CD8-positive, alpha-beta memory T cell (primary cell): ENCODE measurements around the gene MAN1A1. TPM values are rescaled to one million over a fixed set of nuclear protein-coding genes. Genes with fewer than 3 reads are reported as not detected.

ENCODE experiments used
- CTCF ChIA-PET: fragments of 350-600 bp; sonication (Branson Sonifier 250); formaldehyde crosslinking; loops from one replicate; lab custom pipeline; 2021; ENCODE audit warnings: antibody characterized with exemption; lab: Charles Lee
- POLR2A ChIA-PET: fragments of 350-600 bp; sonication (Branson Sonifier 250); formaldehyde crosslinking; loops from one replicate; lab custom pipeline; 2021; ENCODE audit warnings: antibody characterized with exemption; lab: Charles Lee
- DNase-seq, 5 donors: peaks; one replicate each; pipeline versions ENCODE4 v3.0.0 to v3.0.0-alpha.2; 2020 to 2022; ENCODE audit warnings: mixed read lengths in 1 of 5
- H3K27ac ChIP-seq: one replicate; pipeline ENCODE4 v1.7.0; 2013; ENCODE audit warnings: low read depth, mild to moderate bottlenecking, low read length, moderate library complexity
- H3K27me3 ChIP-seq: 2 replicates; pipeline ENCODE4 v1.7.0; 2013; ENCODE audit warnings: low read length, mild to moderate bottlenecking; ENCODE audit not compliant: insufficient read depth, poor library complexity, severe bottlenecking
- H3K36me3 ChIP-seq: 2 replicates; pipeline ENCODE4 v1.7.0; 2013; ENCODE audit warnings: mild to moderate bottlenecking, low read length, moderate library complexity; ENCODE audit not compliant: insufficient read depth
- H3K4me1 ChIP-seq: 2 replicates; pipeline ENCODE4 v1.7.0; 2013; ENCODE audit warnings: mild to moderate bottlenecking, low read length, moderate library complexity; ENCODE audit not compliant: insufficient read depth
- H3K4me3 ChIP-seq: 2 replicates; pipeline ENCODE4 v1.7.0; 2013; ENCODE audit warnings: mild to moderate bottlenecking, low read length
- H3K9me3 ChIP-seq: 2 replicates; pipeline ENCODE4 v1.7.0; 2013; ENCODE audit warnings: mild to moderate bottlenecking, low read length
- H3K27ac Mint-ChIP-seq, 8 donors: one replicate each; pipeline ENCODE4 v1.8.0; 2020 to 2021; ENCODE audit warnings: mixed read lengths in 8 of 8, mild to moderate bottlenecking in 6 of 8, inconsistent platforms in 3 of 8, moderate library complexity in 3 of 8
- H3K27me3 Mint-ChIP-seq, 2 donors: one replicate each; pipeline ENCODE4 v1.8.0; 2020 to 2021; ENCODE audit warnings: mixed read lengths in 2 of 2, mild to moderate bottlenecking in 1 of 2, moderate library complexity in 1 of 2
- H3K36me3 Mint-ChIP-seq, 3 donors: one replicate each; pipeline ENCODE4 v1.8.0; 2020 to 2021; ENCODE audit warnings: mixed read lengths in 3 of 3, inconsistent platforms in 1 of 3, mild to moderate bottlenecking in 1 of 3
- H3K4me1 Mint-ChIP-seq, 3 donors: one replicate each; pipeline ENCODE4 v1.8.0; 2020 to 2021; ENCODE audit warnings: mixed read lengths in 3 of 3, inconsistent platforms in 1 of 3, mild to moderate bottlenecking in 1 of 3
- H3K4me3 Mint-ChIP-seq, 7 donors: one replicate each; pipeline ENCODE4 v1.8.0; 2020 to 2021; ENCODE audit warnings: mixed read lengths in 7 of 7, mild to moderate bottlenecking in 6 of 7, moderate library complexity in 4 of 7, inconsistent platforms in 2 of 7
- H3K9me3 Mint-ChIP-seq, 5 donors: one replicate each; pipeline ENCODE4 v1.8.0; 2020 to 2022; ENCODE audit warnings: mixed read lengths in 5 of 5, mild to moderate bottlenecking in 3 of 5, moderate library complexity in 2 of 5, inconsistent platforms in 1 of 5
- polyA plus RNA-seq: library from polyadenylated mRNA; unstranded; fragments of 300-500 nt; fragmentation: Illumina TruSeq; gene quantifications from one replicate; pipeline ENCODE4 v1.2.3, GENCODE V29; 2021
- total RNA-seq, 2 experiments: library from RNA; stranded (reverse); gene quantifications; one replicate each; pipeline ENCODE4 v1.2.3, GENCODE V29; 2021

Gene MAN1A1
- total and polyA plus RNA-seq, 3 experiments from 2014 or later = 23.8 to 38.4 (median 36.9) TPM

DNA sequence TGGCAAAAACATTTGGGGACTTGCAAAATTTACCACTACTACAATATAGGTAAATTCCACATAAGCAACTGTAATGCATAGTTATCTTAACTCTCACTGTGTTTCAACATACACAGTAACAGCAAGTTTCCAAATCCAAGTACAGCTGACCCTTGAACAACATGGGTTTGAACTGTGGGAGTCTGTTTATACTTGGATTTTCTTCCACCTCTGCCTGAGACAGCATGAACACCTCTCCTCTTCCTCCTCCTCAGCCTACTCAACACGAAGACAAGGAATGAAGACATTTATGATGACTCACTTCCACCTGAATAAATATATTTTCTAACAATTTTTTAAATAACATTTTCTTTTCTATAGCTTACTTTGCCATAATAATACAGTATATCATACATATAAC, 25.6 kb downstream of the MAN1A1 start:
- no peaks in the 10 kb centered on the region for H3K27me3 Mint-ChIP-seq
- no peak overlapping the region for H3K4me3 Mint-ChIP-seq
- Histone ChIP-seq H3K36me3 (peaks cover 5% of the 10 kb centered on the region), H3K4me1 (peaks cover 26% of the 10 kb centered on the region), H3K4me3 (no peak overlapping the region), H3K27ac (no peak overlapping the region), H3K27me3 (no peaks in the 10 kb centered on the region), H3K9me3 (no peaks in the 10 kb centered on the region)
- POLR2A ChIA-PET = no interaction called here
- DNase-seq = no peak
- CTCF ChIA-PET = interaction anchor here (1.0 kb wide), 1 partner anchor 23 kb away, joined by 3 read pairs; no protein-coding TSS in a partner anchor
- peaks cover 0 to 8% (median 0%) of the 10 kb centered on the region in 3 donors for H3K36me3 Mint-ChIP-seq
- H3K4me1 Mint-ChIP-seq = peaks cover 42 to 59% (median 52%) of the 10 kb centered on the region in 3 donors
- H3K27ac Mint-ChIP-seq = no peak overlapping the region
- no peaks in the 10 kb centered on the region for H3K9me3 Mint-ChIP-seq

DNA sequence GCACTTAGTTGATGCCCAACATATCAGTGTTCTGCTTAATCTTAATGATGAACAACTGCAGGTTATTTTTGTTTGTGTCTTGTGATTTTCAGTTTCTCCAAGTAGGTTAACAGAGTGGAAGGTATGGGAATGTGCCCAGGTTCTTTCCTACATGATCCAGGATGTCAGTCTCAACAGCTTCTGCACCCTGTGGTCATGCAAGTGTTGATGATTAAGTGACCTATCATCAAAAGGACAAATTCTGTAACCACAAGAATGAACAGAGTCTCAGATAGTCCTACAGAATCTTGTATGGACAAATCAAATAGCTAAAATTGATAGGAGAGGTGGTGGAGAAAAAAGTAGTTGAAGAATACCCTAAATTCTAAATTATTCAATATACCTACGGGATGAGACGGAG, 26.1 kb downstream of the MAN1A1 start:
- no peaks in the 10 kb centered on the region for H3K27me3 ChIP-seq
- ChIA-PET CTCF (interaction anchor here (1.0 to 2.0 kb wide), 2 partner anchors 20 to 23 kb away, joined by 3 to 6 read pairs; no protein-coding TSS in a partner anchor), POLR2A (no interaction called here)
- no peaks in the 10 kb centered on the region for H3K9me3 ChIP-seq
- peaks cover 5% of the 10 kb centered on the region for H3K36me3 ChIP-seq
- H3K4me3 ChIP-seq = no peak overlapping the region
- peak overlapping the region in 4 of 8 donors; percentile 20 to 74 (median 65) for H3K27ac Mint-ChIP-seq
- no peak for DNase-seq
- H3K4me1 Mint-ChIP-seq = peaks cover 37 to 57% (median 48%) of the 10 kb centered on the region in 3 donors
- H3K4me3 Mint-ChIP-seq = peak overlapping the region in 1 of 7 donors; percentile 45
- no peaks in the 10 kb centered on the region for H3K9me3 Mint-ChIP-seq
- H3K36me3 Mint-ChIP-seq = peaks cover 0 to 8% (median 0%) of the 10 kb centered on the region in 3 donors
- no peaks in the 10 kb centered on the region for H3K27me3 Mint-ChIP-seq
- peaks cover 25% of the 10 kb centered on the region for H3K4me1 ChIP-seq
- no peak overlapping the region for H3K27ac ChIP-seq

GRCh38 chr6:119322715-119323350, 26.7 kb downstream of the MAN1A1 start:
- Histone ChIP-seq H3K27me3 (no peaks in the 10 kb centered on the region), H3K27ac (no peak overlapping the region), H3K36me3 (peaks cover 5% of the 10 kb centered on the region), H3K4me1 (peaks cover 19% of the 10 kb centered on the region), H3K9me3 (no peaks in the 10 kb centered on the region), H3K4me3 (no peak overlapping the region)
- no peaks in the 10 kb centered on the region for H3K27me3 Mint-ChIP-seq
- peak overlapping the region; percentile 0 to 64 (median 54) for H3K4me3 Mint-ChIP-seq
- ChIA-PET POLR2A (interaction anchor here (0.9 to 1.3 kb wide), 4 partner anchors 9 to 28 kb away, joined by 3 to 5 read pairs (median 3); no protein-coding TSS in a partner anchor), CTCF (interaction anchor here (0.8 to 2.0 kb wide), 4 partner anchors 9 to 25 kb away, joined by 4 to 11 read pairs (median 8); no protein-coding TSS in a partner anchor)
- H3K9me3 Mint-ChIP-seq = no peaks in the 10 kb centered on the region
- H3K4me1 Mint-ChIP-seq = peaks cover 33 to 56% (median 45%) of the 10 kb centered on the region in 3 donors
- DNase-seq = peak; percentile 26 to 80 (median 62)
- H3K36me3 Mint-ChIP-seq = peaks cover 0 to 5% (median 0%) of the 10 kb centered on the region in 3 donors
- peak overlapping the region; percentile 20 to 96 (median 65) for H3K27ac Mint-ChIP-seq

DNA sequence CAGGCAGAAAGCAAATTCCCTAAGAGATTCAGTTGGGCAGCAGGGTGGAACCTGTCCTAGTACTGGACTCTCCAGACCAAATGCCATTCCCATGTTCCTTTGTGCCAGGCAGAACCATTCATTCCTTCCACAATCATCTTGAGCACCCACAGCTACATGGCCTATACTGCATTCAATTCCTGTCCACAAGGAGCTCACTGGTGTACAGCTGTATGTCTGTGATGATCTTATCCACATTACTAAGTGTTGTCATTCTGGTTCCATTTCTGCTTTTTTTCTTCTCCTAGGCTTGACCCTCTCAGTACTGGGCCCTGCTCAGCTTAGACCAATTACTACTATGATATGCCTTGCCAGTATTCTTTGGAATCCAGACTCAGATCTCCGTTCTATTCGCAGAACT, 27.5 kb downstream of the MAN1A1 start:
- no peak for DNase-seq
- Mint-ChIP-seq H3K36me3 (peaks cover 0 to 4% (median 0%) of the 10 kb centered on the region in 3 donors), H3K4me1 (peaks cover 33 to 57% (median 49%) of the 10 kb centered on the region in 3 donors), H3K27ac (peak overlapping the region in 7 of 8 donors; percentile 43 to 96 (median 62)), H3K9me3 (no peaks in the 10 kb centered on the region), H3K27me3 (no peaks in the 10 kb centered on the region), H3K4me3 (peak overlapping the region in 3 of 7 donors; percentile 0 to 33 (median 12))
- CTCF ChIA-PET = interaction anchor here (1.6 to 2.0 kb wide), 3 partner anchors 11 to 26 kb away, joined by 6 to 11 read pairs (median 9); no protein-coding TSS in a partner anchor
- Histone ChIP-seq H3K27ac (no peak overlapping the region), H3K36me3 (peaks cover 4% of the 10 kb centered on the region), H3K9me3 (no peaks in the 10 kb centered on the region), H3K27me3 (no peaks in the 10 kb centered on the region), H3K4me3 (no peak overlapping the region), H3K4me1 (peaks cover 19% of the 10 kb centered on the region)
- POLR2A ChIA-PET = interaction anchor here (1.0 to 1.3 kb wide), 3 partner anchors 8 to 28 kb away, joined by 3 to 5 read pairs (median 3); no protein-coding TSS in a partner anchor

DNA sequence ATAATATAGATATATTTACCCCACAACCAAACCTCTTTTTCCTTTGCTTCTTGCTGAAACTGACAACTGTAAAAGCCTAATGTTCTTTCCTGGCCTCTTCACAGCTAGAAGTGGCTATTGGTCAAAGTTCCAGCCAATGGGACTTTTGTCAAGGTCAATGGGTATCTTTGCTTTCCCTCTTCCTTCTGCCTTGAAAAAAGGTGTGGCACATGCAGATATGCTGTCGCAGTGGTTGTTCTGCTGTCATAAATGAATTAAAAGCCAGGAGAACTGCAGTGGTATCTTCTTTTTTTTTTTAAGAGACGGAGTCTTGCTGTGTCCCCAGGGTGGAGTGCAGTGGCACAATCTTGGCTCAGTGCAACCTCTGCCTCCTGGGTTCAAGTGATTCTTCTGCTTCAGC, 29.9 kb downstream of the MAN1A1 start:
- H3K27me3 Mint-ChIP-seq = no peaks in the 10 kb centered on the region
- DNase-seq = no peak
- no peaks in the 10 kb centered on the region for H3K27me3 ChIP-seq
- H3K27ac Mint-ChIP-seq = no peak overlapping the region
- no peaks in the 10 kb centered on the region for H3K36me3 Mint-ChIP-seq
- peaks cover 37% of the 10 kb centered on the region for H3K4me1 ChIP-seq
- peaks cover 46 to 63% (median 57%) of the 10 kb centered on the region in 3 donors for H3K4me1 Mint-ChIP-seq
- no peaks in the 10 kb centered on the region for H3K36me3 ChIP-seq
- H3K4me3 ChIP-seq = no peak overlapping the region
- H3K9me3 Mint-ChIP-seq = no peaks in the 10 kb centered on the region
- ChIA-PET CTCF (no interaction called here), POLR2A (no interaction called here)
- H3K9me3 ChIP-seq = no peaks in the 10 kb centered on the region
- no peak overlapping the region for H3K4me3 Mint-ChIP-seq
- H3K27ac ChIP-seq = no peak overlapping the region

DNA sequence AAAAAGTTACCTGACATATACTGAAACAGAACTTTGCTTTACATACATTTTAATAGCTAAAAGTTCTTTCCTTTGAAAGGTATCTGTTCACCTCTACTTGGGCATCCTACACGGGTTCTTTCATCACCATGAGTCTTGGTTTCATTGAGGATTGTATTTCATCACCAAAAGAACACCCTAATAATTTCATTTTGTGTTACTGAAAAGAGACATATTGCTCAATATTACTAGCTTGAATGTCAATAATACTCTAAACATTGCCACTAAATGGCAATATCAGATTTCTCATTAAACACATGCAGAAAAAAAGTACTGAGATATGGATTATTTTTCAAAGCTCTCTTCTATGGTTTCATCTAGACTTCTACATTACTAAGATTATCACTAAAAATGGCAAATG, 30.8 kb downstream of the MAN1A1 start:
- no peak for DNase-seq
- Mint-ChIP-seq H3K27ac (no peak overlapping the region), H3K27me3 (no peaks in the 10 kb centered on the region), H3K36me3 (no peaks in the 10 kb centered on the region), H3K4me3 (no peak overlapping the region), H3K9me3 (no peaks in the 10 kb centered on the region), H3K4me1 (peaks cover 56 to 66% (median 65%) of the 10 kb centered on the region in 3 donors)
- Histone ChIP-seq H3K9me3 (no peaks in the 10 kb centered on the region), H3K36me3 (no peaks in the 10 kb centered on the region), H3K4me3 (no peak overlapping the region), H3K4me1 (peaks cover 46% of the 10 kb centered on the region), H3K27me3 (no peaks in the 10 kb centered on the region), H3K27ac (no peak overlapping the region)
- ChIA-PET POLR2A (interaction anchor here (0.6 kb wide), 1 partner anchor 471 kb away, joined by 4 read pairs; no protein-coding TSS in a partner anchor), CTCF (interaction anchor here (1.4 kb wide), 1 partner anchor 15 kb away, joined by 6 read pairs; no protein-coding TSS in a partner anchor)

GRCh38 chr6:119318176-119318575, 31.4 kb downstream of the MAN1A1 start:
- H3K36me3 ChIP-seq = no peaks in the 10 kb centered on the region
- H3K9me3 Mint-ChIP-seq = no peaks in the 10 kb centered on the region
- POLR2A ChIA-PET = interaction anchor here (0.6 kb wide), 1 partner anchor 471 kb away, joined by 4 read pairs; no protein-coding TSS in a partner anchor
- no peak for DNase-seq
- no peaks in the 10 kb centered on the region for H3K9me3 ChIP-seq
- H3K27ac ChIP-seq = no peak overlapping the region
- no peak overlapping the region for H3K4me3 ChIP-seq
- peaks cover 48% of the 10 kb centered on the region for H3K4me1 ChIP-seq
- CTCF ChIA-PET = interaction anchor here (1.4 kb wide), 1 partner anchor 16 kb away, joined by 6 read pairs; no protein-coding TSS in a partner anchor
- H3K27me3 ChIP-seq = no peaks in the 10 kb centered on the region
- H3K36me3 Mint-ChIP-seq = no peaks in the 10 kb centered on the region
- H3K4me1 Mint-ChIP-seq = peaks cover 56 to 66% (median 65%) of the 10 kb centered on the region in 3 donors
- H3K27me3 Mint-ChIP-seq = no peaks in the 10 kb centered on the region
- peak overlapping the region in 1 of 8 donors; percentile 61 for H3K27ac Mint-ChIP-seq
- no peak overlapping the region for H3K4me3 Mint-ChIP-seq
